ENCODE results near the gene TIFAB.

DNA sequence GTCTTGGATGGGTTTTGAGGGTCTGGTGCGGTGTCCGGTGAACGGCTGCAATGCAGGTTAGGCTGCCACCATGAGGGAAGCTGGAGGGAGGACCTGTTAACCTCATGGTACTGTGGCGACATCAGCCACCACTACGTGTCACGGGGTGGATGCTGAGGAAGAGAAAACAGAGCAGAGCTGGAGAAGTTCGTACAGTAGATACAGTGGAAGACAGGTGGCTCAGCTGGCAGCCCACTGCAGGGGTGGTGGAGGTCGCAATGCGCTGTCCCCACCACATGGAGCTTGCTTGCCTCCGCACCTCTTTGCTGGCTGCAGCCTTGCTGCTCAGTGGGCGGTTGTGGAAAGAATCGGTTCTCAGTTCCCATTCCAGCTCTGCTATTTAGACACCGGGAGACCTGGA, 7.8 kb downstream of the TIFAB start:
- TF ChIP-seq ZNF639 (tag by site-specific recombination; IDR thresholded peaks at IDR 0.05) (no peak), ZSCAN30 (tag by site-specific recombination; IDR thresholded peaks at IDR 0.05) (no peak), ZBTB21 (tag by site-specific recombination; IDR thresholded peaks at IDR 0.05) (no peak), ZNF48 (tag by site-specific recombination; IDR thresholded peaks at IDR 0.05) (no peak), ZIC2 (tag by site-specific recombination; IDR thresholded peaks at IDR 0.05) (no peak), ZNF404 (tag by site-specific recombination; IDR thresholded peaks at IDR 0.05) (no peak), ZNF707 (tag by site-specific recombination; IDR thresholded peaks at IDR 0.05) (no peak), ZNF274 (IDR thresholded peaks at IDR 0.05; ENCODE audit: low read length) (no peak), ZNF274 (tag by site-specific recombination; IDR thresholded peaks at IDR 0.05; ENCODE audit: borderline replicate concordance) (no peak), CTCF (tag by site-specific recombination; IDR thresholded peaks at IDR 0.05) (no peak), ZNF302 (tag by site-specific recombination; IDR thresholded peaks at IDR 0.05; ENCODE audit: low read depth) (no peak), ZNF174 (tag by site-specific recombination; IDR thresholded peaks at IDR 0.05) (no peak)
